Mucosa of descending colon (tissue), 3 donors: ENCODE results near the gene UBE3B. TPM values are rescaled to one million over a fixed set of nuclear protein-coding genes. Genes with fewer than 3 reads are reported as not detected.

Experiments used
- ATAC-seq: fragments of 200-7000 bp; cut with Tn5 transposase; one replicate; pipeline ENCODE4 v1.9.1; 2020; ENCODE audit warnings: mild to moderate bottlenecking, moderate library complexity
- DNase-seq, 3 donors: peaks; one replicate each; pipeline ENCODE4 v3.0.0-alpha.2; 2020
- H3K36me3 ChIP-seq: fragments of 200-600 bp; one replicate; pipeline ENCODE4 v1.8.0; 2021; ENCODE audit warnings: low read depth, mild to moderate bottlenecking
- H3K4me1 ChIP-seq: fragments of 200-600 bp; one replicate; pipeline ENCODE4 v1.8.0; 2021; ENCODE audit warnings: low read depth, mild to moderate bottlenecking
- H3K4me3 ChIP-seq: fragments of 200-600 bp; one replicate; pipeline ENCODE4 v1.8.0; 2021; ENCODE audit warnings: mild to moderate bottlenecking
- H3K9me3 ChIP-seq: fragments of 200-600 bp; one replicate; pipeline ENCODE4 v1.8.0; 2021; ENCODE audit warnings: mild to moderate bottlenecking
- CTCF ChIP-seq: fragments of 200-600 bp; IDR thresholded peaks from one replicate; pipeline ENCODE4 v1.8.0; 2022; ENCODE audit warnings: antibody characterized with exemption, mild to moderate bottlenecking
- intact Hi-C, 2 donors: fragments of 100-400 bp; cut with DNase I in 1 of 2; cut with micrococcal nuclease in 1 of 2; formaldehyde crosslinking; loops; one replicate each; pipeline versions ENCODE4 v1.11.0 to v1.11.1; 2022; cut with DNase I, micrococcal nuclease
- total RNA-seq, 3 donors: library from RNA; stranded (reverse); fragmentation: NEBNext Ultra II Directional in 2 of 3; extraction: Animal tissue kit (Norgen Biotek cat#: 25700) in 2 of 3; gene quantifications; one replicate each; pipeline versions ENCODE4 v1.2.1 to v1.2.4, GENCODE V29; 2021 to 2023
- donor health status: DM: no; HTN: no; CAD: no; lungs with moderate emphysema.
- donor health status: DM: no; HTN: no; CAD: no.
- donor health status: DM: no; HTN: yes; CAD: no.

UBE3B gene
- total RNA-seq, 3 donors from 2014 or later: 52.5 to 62.3 (median 54.6) TPM

GRCh38 chr12:109579639-109580038 lies 102.2 kb downstream of the UBE3B start:
- no peak for DNase-seq

GRCh38 chr12:109580272-109580671 lies 102.8 kb downstream of the UBE3B start:
- Histone ChIP-seq H3K36me3 (no peaks in the 10 kb centered on the region), H3K9me3 (no peaks in the 10 kb centered on the region), H3K4me3 (no peak overlapping the region), H3K4me1 (no peaks in the 10 kb centered on the region)
- ATAC-seq (no peak), DNase-seq (no peak)
- intact Hi-C loops: no loop called here
- no peak for TF ChIP-seq CTCF

More at GRCh38 chr12:109579639-109580038, 102.2 kb downstream of the UBE3B start:
- Histone ChIP-seq H3K9me3 (no peaks in the 10 kb centered on the region), H3K4me1 (peaks cover 4% of the 10 kb centered on the region), H3K4me3 (no peak overlapping the region), H3K36me3 (no peaks in the 10 kb centered on the region)
- TF ChIP-seq CTCF: no peak
- ATAC-seq: no peak
- intact Hi-C loops: no loop called here

- Histone ChIP-seq H3K9me3 (no peaks in the 10 kb centered on the region), H3K4me1 (no peaks in the 10 kb centered on the region), H3K4me3 (no peak overlapping the region), H3K36me3 (no peaks in the 10 kb centered on the region)
- ATAC-seq (no peak), DNase-seq (no peak)
- intact Hi-C loops: no loop called here
- TF ChIP-seq CTCF: no peak
Measured at GRCh38 chr12:109580684-109581333, 103.4 kb downstream of the UBE3B start.

GRCh38 chr12:109581334-109581691 lies 103.9 kb downstream of the UBE3B start:
- H3K4me3 ChIP-seq: no peak overlapping the region
- ATAC-seq: no peak
- intact Hi-C loops: no loop called here
- H3K36me3 ChIP-seq: no peaks in the 10 kb centered on the region
- no peaks in the 10 kb centered on the region for H3K9me3 ChIP-seq
- TF ChIP-seq CTCF: no peak
- no peak for DNase-seq
- H3K4me1 ChIP-seq: no peaks in the 10 kb centered on the region

GRCh38 chr12:109581856-109582255 lies 104.4 kb downstream of the UBE3B start:
- ATAC-seq: no peak
- TF ChIP-seq CTCF: no peak
- Histone ChIP-seq H3K9me3 (no peaks in the 10 kb centered on the region), H3K4me3 (no peak overlapping the region), H3K36me3 (no peaks in the 10 kb centered on the region), H3K4me1 (no peaks in the 10 kb centered on the region)
- intact Hi-C loops: no loop called here
- no peak for DNase-seq

- TF ChIP-seq CTCF: no peak
- H3K36me3 ChIP-seq: no peaks in the 10 kb centered on the region
- H3K9me3 ChIP-seq: no peaks in the 10 kb centered on the region
- intact Hi-C loops: no loop called here
- H3K4me3 ChIP-seq: no peak overlapping the region
- no peaks in the 10 kb centered on the region for H3K4me1 ChIP-seq
- DNase-seq (no peak), ATAC-seq (peak; percentile 36)
Measured at GRCh38 chr12:109582636-109583035, 105.2 kb downstream of the UBE3B start.
